Naive thymus-derived CD4-positive, alpha-beta T cell (primary cell): ENCODE measurements around the gene CYLD. TPM values are rescaled to one million over a fixed set of nuclear protein-coding genes. Genes with fewer than 3 reads are reported as not detected.
A peak's percentile ranks its signal among the peaks of the same experiment; 100 is the strongest.

Experiments used
- ATAC-seq: fragments of 150-1000 bp; cut with Tn5 transposase; 2 replicates; pipeline ENCODE4 v1.10.0; 2021; ENCODE audit warnings: mild to moderate bottlenecking, moderate library complexity
- CTCF ChIA-PET: fragments of 350-600 bp; sonication (Branson Sonifier 250); formaldehyde crosslinking; loops from one replicate; lab custom pipeline; 2021; ENCODE audit warnings: antibody characterized with exemption; lab: Charles Lee
- POLR2A ChIA-PET: fragments of 350-600 bp; sonication (Branson Sonifier 250); formaldehyde crosslinking; loops from one replicate; lab custom pipeline; 2021; ENCODE audit warnings: antibody characterized with exemption, inconsistent platforms; lab: Charles Lee
- DNase-seq, 9 donors: peaks; one replicate each; pipeline versions ENCODE4 v3.0.0 to v3.0.0-alpha.2; 2020 to 2022; ENCODE audit warnings: mixed read lengths in 1 of 9
- H3K27ac ChIP-seq: one replicate; pipeline ENCODE4 v1.7.0; 2013; ENCODE audit warnings: mild to moderate bottlenecking, low read depth, low read length, moderate library complexity
- H3K27me3 ChIP-seq, 2 donors: one replicate each; pipeline ENCODE4 v1.7.0; 2013; ENCODE audit warnings: low read length in 2 of 2, mild to moderate bottlenecking in 2 of 2, moderate library complexity in 2 of 2; ENCODE audit not compliant: control insufficient read depth in 2 of 2, insufficient read depth in 2 of 2
- H3K36me3 ChIP-seq, 3 experiments: 1 replicate in 2 of 3; 2 replicates in 1 of 3; pipeline ENCODE4 v1.7.0; 2013; ENCODE audit warnings: low read length in 3 of 3, mild to moderate bottlenecking in 3 of 3, moderate library complexity in 1 of 3; ENCODE audit not compliant: insufficient read depth in 3 of 3, control insufficient read depth in 2 of 3
- H3K4me1 ChIP-seq, 2 donors: one replicate each; pipeline ENCODE4 v1.7.0; 2013; ENCODE audit warnings: low read length in 2 of 2, mild to moderate bottlenecking in 2 of 2, moderate library complexity in 1 of 2; ENCODE audit not compliant: control insufficient read depth in 2 of 2, insufficient read depth in 2 of 2
- H3K4me3 ChIP-seq: 2 replicates; pipeline ENCODE4 v1.7.0; 2013; ENCODE audit warnings: mild to moderate bottlenecking, low read length
- H3K9me3 ChIP-seq, 3 experiments: 1 replicate in 2 of 3; 2 replicates in 1 of 3; pipeline ENCODE4 v1.7.0; 2013; ENCODE audit warnings: low read length in 3 of 3; ENCODE audit not compliant: control insufficient read depth in 2 of 3
- H3K27ac Mint-ChIP-seq, 9 donors: one replicate each; pipeline ENCODE4 v1.8.0; 2020 to 2022; ENCODE audit warnings: mixed read lengths in 9 of 9, mild to moderate bottlenecking in 8 of 9, moderate library complexity in 5 of 9, inconsistent platforms in 2 of 9
- H3K27me3 Mint-ChIP-seq, 5 donors: one replicate each; pipeline ENCODE4 v1.8.0; 2021 to 2022; ENCODE audit warnings: mixed read lengths in 5 of 5, mild to moderate bottlenecking in 1 of 5
- H3K36me3 Mint-ChIP-seq, 5 donors: one replicate each; pipeline ENCODE4 v1.8.0; 2020 to 2022; ENCODE audit warnings: mixed read lengths in 5 of 5, mild to moderate bottlenecking in 3 of 5, inconsistent platforms in 1 of 5
- H3K4me1 Mint-ChIP-seq, 7 donors: one replicate each; pipeline ENCODE4 v1.8.0; 2020 to 2022; ENCODE audit warnings: mixed read lengths in 7 of 7, mild to moderate bottlenecking in 3 of 7, inconsistent platforms in 1 of 7
- H3K4me3 Mint-ChIP-seq, 10 donors: one replicate each; pipeline ENCODE4 v1.8.0; 2020 to 2022; ENCODE audit warnings: mild to moderate bottlenecking in 10 of 10, mixed read lengths in 10 of 10, moderate library complexity in 6 of 10, inconsistent platforms in 2 of 10
- H3K9me3 Mint-ChIP-seq, 11 donors: one replicate each; pipeline ENCODE4 v1.8.0; 2020 to 2022; ENCODE audit warnings: mixed read lengths in 11 of 11, mild to moderate bottlenecking in 4 of 11, inconsistent platforms in 1 of 11, moderate library complexity in 1 of 11
- intact Hi-C, 2 donors: fragments of 100-400 bp; cut with micrococcal nuclease; formaldehyde crosslinking; loops; one replicate each; pipeline ENCODE4 v1.15.1; 2023
- polyA plus RNA-seq, 2 donors: library from polyadenylated mRNA; unstranded; fragments of 300-500 nt; fragmentation: Illumina TruSeq; gene quantifications; one replicate each; pipeline ENCODE4 v1.2.3, GENCODE V29; 2021
- total RNA-seq, 6 experiments: library from RNA in 5 of 6; stranded (reverse) in 5 of 6; gene quantifications; 1 replicate in 5 of 6; 2 replicates in 1 of 6; pipeline ENCODE4 v1.2.3 and lab custom pipeline; 2021 to 2026

CYLD gene
- total and polyA plus RNA-seq, 7 experiments from 2014 or later: 170 to 393 (median 276) TPM

DNA sequence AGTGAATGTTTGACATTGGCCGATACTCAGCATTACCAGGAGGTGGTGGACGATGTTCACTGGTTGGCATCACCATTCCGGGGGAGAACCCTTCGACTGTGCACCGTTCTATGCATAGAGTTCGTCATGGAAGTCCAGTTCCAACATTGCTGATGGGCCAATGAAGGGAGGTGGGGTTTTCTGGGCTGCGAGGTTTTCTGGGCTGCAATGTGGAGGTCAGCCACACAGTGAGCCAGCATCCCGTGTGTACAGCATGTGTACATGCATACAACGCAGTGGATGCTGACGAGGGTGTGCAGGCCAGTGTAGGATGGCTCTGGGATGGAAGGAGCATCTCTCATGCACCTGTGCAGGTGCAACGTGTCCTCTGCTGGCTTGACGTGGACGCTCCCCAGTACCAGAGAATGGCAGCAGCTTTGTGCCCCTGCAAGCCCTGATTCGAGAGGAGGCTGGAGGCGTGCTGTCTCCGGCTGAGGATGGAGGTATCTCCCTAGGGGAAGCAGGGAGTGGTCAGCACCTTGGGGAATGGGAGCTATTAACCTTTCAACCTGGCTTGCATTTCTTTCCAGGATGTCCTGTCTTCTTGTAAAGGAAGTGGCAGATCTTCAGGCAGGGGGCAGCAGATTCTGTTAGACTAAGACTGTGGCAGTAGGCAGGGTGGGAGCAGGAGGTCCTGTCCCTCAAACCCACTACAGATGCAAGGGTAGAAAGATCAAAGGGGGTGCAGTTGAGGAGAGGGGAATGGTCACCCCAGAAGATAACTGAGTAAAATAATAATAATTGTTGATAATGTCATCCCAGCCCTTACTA lies 98.2 kb downstream of the CYLD start:
- peaks cover 10 to 24% (median 12%) of the 10 kb centered on the region in 7 donors for H3K4me1 Mint-ChIP-seq
- no peaks in the 10 kb centered on the region for H3K36me3 Mint-ChIP-seq
- H3K4me3 ChIP-seq: no peak overlapping the region
- peaks cover 0 to 38% (median 6%) of the 10 kb centered on the region in 5 donors for H3K27me3 Mint-ChIP-seq
- ATAC-seq: no peak
- no peak for DNase-seq
- H3K9me3 Mint-ChIP-seq: no peaks in the 10 kb centered on the region
- H3K9me3 ChIP-seq: no peaks in the 10 kb centered on the region
- CTCF ChIA-PET: no interaction called here
- H3K36me3 ChIP-seq: no peaks in the 10 kb centered on the region
- no peak overlapping the region for H3K27ac ChIP-seq
- H3K27ac Mint-ChIP-seq: peak overlapping the region in 1 of 9 donors; percentile 6
- intact Hi-C loops: no loop called here
- H3K4me3 Mint-ChIP-seq: peak overlapping the region; percentile 36 to 93 (median 86)
- POLR2A ChIA-PET: no interaction called here
- no peaks in the 10 kb centered on the region for H3K27me3 ChIP-seq
- H3K4me1 ChIP-seq: peaks cover 5 to 6% of the 10 kb centered on the region in 2 donors

DNA sequence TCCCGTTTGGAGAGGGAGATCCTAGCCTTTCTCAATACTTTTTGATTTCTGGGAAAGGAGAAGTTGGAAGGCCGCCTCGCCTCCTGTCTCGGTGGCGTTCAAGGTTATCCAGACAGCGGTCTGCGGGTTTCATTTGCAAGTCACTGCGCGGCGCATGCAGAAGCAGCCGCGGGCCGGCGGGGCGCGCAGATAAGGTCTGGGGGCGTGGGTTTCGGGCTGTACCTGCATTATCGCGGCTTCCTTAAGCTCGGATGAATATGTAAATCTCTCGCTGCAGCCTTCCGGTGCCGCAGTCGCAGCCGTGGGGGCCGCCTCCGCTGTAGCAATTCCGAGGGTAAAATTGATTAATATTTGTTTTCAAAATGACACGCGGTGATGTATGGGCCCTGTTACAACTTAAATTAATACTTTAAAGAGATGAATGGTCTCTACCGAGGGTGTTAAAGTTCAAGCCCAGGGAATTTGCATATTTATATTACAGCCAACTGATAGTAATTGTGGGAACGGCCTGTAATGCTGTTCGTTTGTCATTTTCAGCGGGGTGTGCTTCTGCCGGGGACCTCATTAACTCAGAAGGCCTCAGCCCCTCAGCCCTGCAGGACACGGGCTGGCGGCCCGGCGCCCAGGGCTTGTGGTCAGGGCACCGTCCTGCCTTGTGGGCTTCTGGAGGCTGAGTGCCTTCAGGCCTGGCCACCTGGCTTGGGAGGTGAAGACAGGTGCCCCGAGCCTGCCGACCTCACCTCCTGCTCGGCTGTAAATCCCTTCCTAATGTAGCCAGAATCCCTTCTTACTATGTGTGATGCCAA lies 99.4 kb downstream of the CYLD start:
- H3K4me1 ChIP-seq: peaks cover 5 to 6% of the 10 kb centered on the region in 2 donors
- H3K27me3 ChIP-seq: no peaks in the 10 kb centered on the region
- Mint-ChIP-seq H3K9me3 (no peaks in the 10 kb centered on the region), H3K27me3 (peaks cover 0 to 44% (median 0%) of the 10 kb centered on the region in 5 donors), H3K27ac (peak overlapping the region in 5 of 9 donors; percentile 20 to 87 (median 53)), H3K4me3 (peak overlapping the region; percentile 68 to 93 (median 86)), H3K4me1 (peaks cover 10 to 24% (median 12%) of the 10 kb centered on the region in 7 donors), H3K36me3 (no peaks in the 10 kb centered on the region)
- no peak overlapping the region for H3K27ac ChIP-seq
- peak overlapping the region; percentile 50 for H3K4me3 ChIP-seq
- ATAC-seq (peak; percentile 82), DNase-seq (peak; percentile 11 to 44 (median 31))
- no peaks in the 10 kb centered on the region for H3K9me3 ChIP-seq
- intact Hi-C loops: no loop called here
- H3K36me3 ChIP-seq: no peaks in the 10 kb centered on the region
- ChIA-PET POLR2A (no interaction called here), CTCF (interaction anchor here (0.9 kb wide), 1 partner anchor 35 kb away, joined by 5 read pairs; no protein-coding TSS in a partner anchor)

DNA sequence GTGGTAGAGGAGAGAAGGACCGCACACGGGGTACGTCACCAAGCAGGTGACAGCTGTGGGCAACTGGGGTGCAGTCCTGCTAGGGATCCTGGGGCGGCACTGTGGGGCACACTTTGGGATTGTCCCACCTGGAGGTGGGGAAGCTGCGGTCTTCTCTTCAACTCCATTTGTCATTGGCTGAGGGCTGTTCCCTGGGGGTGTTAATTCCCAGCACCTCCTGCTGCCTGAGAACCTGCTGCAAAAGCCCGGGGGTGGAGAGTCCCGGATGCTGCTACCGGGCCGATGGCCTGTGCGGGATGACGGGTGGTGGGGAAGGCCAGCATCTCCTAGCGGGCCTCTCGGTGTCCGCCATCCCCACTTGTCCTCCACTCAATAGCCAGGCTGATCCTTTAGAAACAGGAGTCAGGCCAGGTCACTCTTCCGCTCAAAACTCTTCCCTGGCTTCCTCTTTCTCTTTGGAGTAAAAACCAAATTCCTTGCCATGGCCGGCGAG lies 100.2 kb downstream of the CYLD start:
- no peaks in the 10 kb centered on the region for H3K36me3 Mint-ChIP-seq
- DNase-seq (peak in 1 of 9 donors; percentile 17), ATAC-seq (no peak)
- H3K27me3 Mint-ChIP-seq: peaks cover 0 to 44% (median 0%) of the 10 kb centered on the region in 5 donors
- no peaks in the 10 kb centered on the region for H3K9me3 Mint-ChIP-seq
- peak overlapping the region in 8 of 10 donors; percentile 12 to 93 (median 86) for H3K4me3 Mint-ChIP-seq
- Histone ChIP-seq H3K4me3 (no peak overlapping the region), H3K27ac (no peak overlapping the region), H3K4me1 (peaks cover 5 to 6% of the 10 kb centered on the region in 2 donors), H3K27me3 (no peaks in the 10 kb centered on the region), H3K36me3 (no peaks in the 10 kb centered on the region), H3K9me3 (no peaks in the 10 kb centered on the region)
- peaks cover 10 to 24% (median 12%) of the 10 kb centered on the region in 7 donors for H3K4me1 Mint-ChIP-seq
- ChIA-PET POLR2A (no interaction called here), CTCF (no interaction called here)
- peak overlapping the region in 2 of 9 donors; percentile 12 to 20 for H3K27ac Mint-ChIP-seq
- intact Hi-C loops: no loop called here

DNA sequence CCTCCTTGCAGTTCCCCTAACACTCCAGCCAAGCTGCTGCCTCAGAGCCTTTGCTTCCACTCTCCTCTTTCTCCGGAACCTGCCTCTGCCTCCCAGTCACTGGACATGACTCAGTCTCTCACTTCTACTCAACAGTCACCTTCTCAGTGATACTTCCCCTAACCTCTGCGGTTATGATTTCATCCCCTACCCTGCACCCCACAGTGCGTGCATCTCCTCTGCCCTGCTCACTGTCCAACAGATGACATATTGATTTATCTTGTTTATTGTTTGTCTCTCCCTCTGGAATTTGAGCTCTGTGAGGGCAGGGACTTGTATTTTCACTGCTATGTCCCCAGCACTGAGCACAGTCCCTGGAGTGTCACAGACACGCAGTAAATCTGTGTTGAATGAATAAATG lies 100.7 kb downstream of the CYLD start:
- ATAC-seq: peak; percentile 55
- peak in 1 of 9 donors; percentile 20 for DNase-seq
- intact Hi-C loops: no loop called here
- Histone ChIP-seq H3K4me1 (peaks cover 5 to 6% of the 10 kb centered on the region in 2 donors), H3K27me3 (no peaks in the 10 kb centered on the region), H3K9me3 (no peaks in the 10 kb centered on the region), H3K36me3 (no peaks in the 10 kb centered on the region), H3K4me3 (no peak overlapping the region), H3K27ac (no peak overlapping the region)
- H3K27me3 Mint-ChIP-seq: peaks cover 0 to 44% (median 0%) of the 10 kb centered on the region in 5 donors
- CTCF ChIA-PET: no interaction called here
- H3K4me1 Mint-ChIP-seq: peaks cover 10 to 24% (median 12%) of the 10 kb centered on the region in 7 donors
- POLR2A ChIA-PET: no interaction called here
- peak overlapping the region in 6 of 10 donors; percentile 33 to 89 (median 68) for H3K4me3 Mint-ChIP-seq
- H3K36me3 Mint-ChIP-seq: no peaks in the 10 kb centered on the region
- H3K9me3 Mint-ChIP-seq: no peaks in the 10 kb centered on the region
- peak overlapping the region in 2 of 9 donors; percentile 12 to 19 for H3K27ac Mint-ChIP-seq

DNA sequence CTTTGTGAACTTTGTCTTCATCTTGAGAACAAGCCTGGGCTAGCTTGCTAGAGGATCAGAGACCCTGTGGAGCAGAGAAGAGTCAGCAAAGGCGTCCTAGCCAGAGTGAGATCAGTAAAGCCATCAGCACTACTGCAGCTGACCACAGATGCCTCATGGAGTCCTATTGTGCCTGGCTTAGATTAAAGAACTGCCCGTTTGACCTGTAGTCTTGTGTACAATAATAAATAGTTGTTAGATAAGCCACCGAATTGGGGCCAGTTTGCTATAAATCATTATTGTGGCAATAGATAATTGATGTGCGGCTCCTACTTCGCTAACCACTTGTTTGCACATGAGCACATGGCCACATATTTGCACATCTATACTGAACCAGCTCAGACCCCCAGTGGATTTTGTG lies 103.0 kb downstream of the CYLD start:
- Mint-ChIP-seq H3K4me3 (no peak overlapping the region), H3K27me3 (peaks cover 0 to 41% (median 0%) of the 10 kb centered on the region in 5 donors), H3K9me3 (no peaks in the 10 kb centered on the region), H3K27ac (no peak overlapping the region), H3K4me1 (peaks cover 10 to 24% (median 12%) of the 10 kb centered on the region in 7 donors), H3K36me3 (no peaks in the 10 kb centered on the region)
- intact Hi-C loops: no loop called here
- DNase-seq (no peak), ATAC-seq (no peak)
- no peaks in the 10 kb centered on the region for H3K27me3 ChIP-seq
- H3K9me3 ChIP-seq: no peaks in the 10 kb centered on the region
- ChIA-PET CTCF (no interaction called here), POLR2A (interaction anchor here (1.5 kb wide), 1 partner anchor 9 kb away, joined by 3 read pairs; no protein-coding TSS in a partner anchor)
- H3K4me3 ChIP-seq: no peak overlapping the region
- no peaks in the 10 kb centered on the region for H3K36me3 ChIP-seq
- no peak overlapping the region for H3K27ac ChIP-seq
- peaks cover 5 to 6% of the 10 kb centered on the region in 2 donors for H3K4me1 ChIP-seq

DNA sequence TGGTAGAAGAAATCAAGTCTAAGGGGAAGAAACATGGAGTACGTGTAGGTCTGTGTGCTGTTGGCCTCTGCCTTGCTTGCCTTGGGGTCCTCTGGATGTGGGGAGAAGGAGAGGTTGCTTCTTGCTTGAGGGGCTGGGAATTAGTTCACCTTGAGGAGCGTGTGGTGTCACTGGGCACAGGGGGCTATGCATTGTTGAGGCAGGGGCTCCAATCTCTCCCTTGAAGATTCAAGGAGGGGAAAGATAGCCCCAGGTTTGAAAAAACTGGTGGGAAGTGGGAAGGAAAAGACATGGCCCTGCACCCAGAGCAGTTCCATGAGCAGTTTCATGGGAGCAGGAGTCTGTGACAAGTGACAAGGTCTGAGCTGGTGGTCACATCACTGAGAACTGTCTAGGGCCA lies 103.4 kb downstream of the CYLD start:
- Mint-ChIP-seq H3K27me3 (peaks cover 0 to 37% (median 1%) of the 10 kb centered on the region in 5 donors), H3K4me1 (peaks cover 9 to 22% (median 10%) of the 10 kb centered on the region in 7 donors), H3K9me3 (no peaks in the 10 kb centered on the region), H3K36me3 (no peaks in the 10 kb centered on the region), H3K4me3 (no peak overlapping the region), H3K27ac (no peak overlapping the region)
- Histone ChIP-seq H3K4me3 (no peak overlapping the region), H3K4me1 (peaks cover 5 to 6% of the 10 kb centered on the region in 2 donors), H3K36me3 (no peaks in the 10 kb centered on the region), H3K27me3 (no peaks in the 10 kb centered on the region), H3K27ac (no peak overlapping the region), H3K9me3 (no peaks in the 10 kb centered on the region)
- DNase-seq (no peak), ATAC-seq (no peak)
- ChIA-PET CTCF (no interaction called here), POLR2A (interaction anchor here (1.5 kb wide), 1 partner anchor 9 kb away, joined by 3 read pairs; no protein-coding TSS in a partner anchor)
- intact Hi-C loops: no loop called here
